Neural progenitor cell (in vitro differentiated cells): ENCODE measurements around the gene DUSP2. TPM values are rescaled to one million over a fixed set of nuclear protein-coding genes. Genes with fewer than 3 reads are reported as not detected.

ENCODE experiments used
- DNase-seq: peaks from one replicate; pipeline ENCODE4 v3.0.0-alpha.2; 2016; ENCODE audit warnings: low spot score
- H2AFZ ChIP-seq: fragments of 200-600 bp; sonication (generic); replicated peaks from 2 replicates; pipeline ENCODE4 v1.6.1; 2016; ENCODE audit warnings: antibody characterized with exemption
- H3F3A ChIP-seq: fragments of 200-600 bp; sonication (generic); 2 replicates; pipeline ENCODE4 v1.6.1; 2016; ENCODE audit warnings: antibody characterized with exemption, low read depth
- H3K27ac ChIP-seq: fragments of 200-600 bp; sonication (generic); 2 replicates; pipeline ENCODE4 v1.5.1; 2016; ENCODE audit warnings: mild to moderate bottlenecking
- H3K27me3 ChIP-seq: fragments of 200-600 bp; sonication (generic); 2 replicates; pipeline ENCODE4 v1.6.1; 2016; ENCODE audit warnings: mild to moderate bottlenecking, moderate library complexity
- H3K36me3 ChIP-seq: fragments of 200-600 bp; sonication (generic); 2 replicates; pipeline ENCODE4 v1.5.1; 2016
- H3K4me1 ChIP-seq: fragments of 200-600 bp; sonication (generic); 2 replicates; pipeline ENCODE4 v1.6.1; 2016; ENCODE audit warnings: mixed run types
- H3K4me2 ChIP-seq: fragments of 200-600 bp; sonication (generic); 2 replicates; pipeline ENCODE4 v1.6.1; 2016
- H3K4me3 ChIP-seq: fragments of 200-600 bp; sonication (generic); 2 replicates; pipeline ENCODE4 v1.5.1; 2016
- H3K79me2 ChIP-seq: fragments of 200-600 bp; sonication (generic); 2 replicates; pipeline ENCODE4 v1.6.1; 2016; ENCODE audit warnings: low read depth
- H3K9ac ChIP-seq: fragments of 200-600 bp; sonication (generic); 2 replicates; pipeline ENCODE4 v1.6.1; 2016
- H3K9me3 ChIP-seq: fragments of 200-600 bp; sonication (generic); 2 replicates; pipeline ENCODE4 v1.5.1; 2016; ENCODE audit warnings: low read depth
- H4K20me1 ChIP-seq: fragments of 200-600 bp; sonication (generic); 2 replicates; pipeline ENCODE4 v1.6.1; 2016; ENCODE audit warnings: low read depth
- H3K27ac Mint-ChIP-seq: 3 replicates; pipeline ENCODE4 v1.8.0; 2021; ENCODE audit warnings: mixed read lengths
- H3K27me3 Mint-ChIP-seq: 2 replicates; pipeline ENCODE4 v1.8.0; 2022; ENCODE audit warnings: low read depth, mild to moderate bottlenecking, inconsistent platforms, moderate library complexity, mixed read lengths; ENCODE audit not compliant: insufficient read depth
- H3K36me3 Mint-ChIP-seq: 3 replicates; pipeline ENCODE4 v1.8.0; 2021; ENCODE audit warnings: mixed read lengths
- H3K4me1 Mint-ChIP-seq: 3 replicates; pipeline ENCODE4 v1.8.0; 2021; ENCODE audit warnings: mixed read lengths
- H3K4me3 Mint-ChIP-seq: 3 replicates; pipeline ENCODE4 v1.8.0; 2021; ENCODE audit warnings: mild to moderate bottlenecking, moderate library complexity, mixed read lengths
- H3K9me3 Mint-ChIP-seq: 3 replicates; pipeline ENCODE4 v1.8.0; 2020; ENCODE audit warnings: mixed read lengths
- EZH2 ChIP-seq: fragments of 200-600 bp; sonication (generic); IDR thresholded peaks from 2 replicates; pipeline ENCODE4 v1.6.1; 2017; ENCODE audit warnings: antibody characterized with exemption, mild to moderate bottlenecking, moderate library complexity
- EZH2phosphoT487 ChIP-seq: fragments of 200-600 bp; sonication (generic); IDR thresholded peaks from 2 replicates; pipeline ENCODE4 v1.6.1; 2017; ENCODE audit warnings: antibody characterized with exemption
- total RNA-seq: library from RNA; depleted of rRNA; stranded (reverse); fragments of >200 nt; gene quantifications from 2 replicates; pipeline ENCODE4 v1.2.3, GENCODE V29; 2015; ENCODE audit warnings: low replicate concordance
- TF ChIP-seq, protein P1 (sequence below): fragments of 200-600 bp; sonication (generic); IDR thresholded peaks from 2 replicates; pipeline ENCODE4 v1.5.1; 2017; ENCODE audit warnings: antibody characterized with exemption, mild to moderate bottlenecking

The DUSP2 gene
- total RNA-seq, 1 donor from 2014 or later = not detected

- TF ChIP-seq EZH2 (no peak), EZH2phosphoT487 (no peak)
- TF ChIP-seq, protein P1, sequence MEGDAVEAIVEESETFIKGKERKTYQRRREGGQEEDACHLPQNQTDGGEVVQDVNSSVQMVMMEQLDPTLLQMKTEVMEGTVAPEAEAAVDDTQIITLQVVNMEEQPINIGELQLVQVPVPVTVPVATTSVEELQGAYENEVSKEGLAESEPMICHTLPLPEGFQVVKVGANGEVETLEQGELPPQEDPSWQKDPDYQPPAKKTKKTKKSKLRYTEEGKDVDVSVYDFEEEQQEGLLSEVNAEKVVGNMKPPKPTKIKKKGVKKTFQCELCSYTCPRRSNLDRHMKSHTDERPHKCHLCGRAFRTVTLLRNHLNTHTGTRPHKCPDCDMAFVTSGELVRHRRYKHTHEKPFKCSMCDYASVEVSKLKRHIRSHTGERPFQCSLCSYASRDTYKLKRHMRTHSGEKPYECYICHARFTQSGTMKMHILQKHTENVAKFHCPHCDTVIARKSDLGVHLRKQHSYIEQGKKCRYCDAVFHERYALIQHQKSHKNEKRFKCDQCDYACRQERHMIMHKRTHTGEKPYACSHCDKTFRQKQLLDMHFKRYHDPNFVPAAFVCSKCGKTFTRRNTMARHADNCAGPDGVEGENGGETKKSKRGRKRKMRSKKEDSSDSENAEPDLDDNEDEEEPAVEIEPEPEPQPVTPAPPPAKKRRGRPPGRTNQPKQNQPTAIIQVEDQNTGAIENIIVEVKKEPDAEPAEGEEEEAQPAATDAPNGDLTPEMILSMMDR = no peak
- Histone ChIP-seq H4K20me1 (no peaks in the 10 kb centered on the region), H3K4me3 (no peak overlapping the region), H3K4me2 (no peak overlapping the region), H3K9me3 (no peaks in the 10 kb centered on the region), H3K27ac (no peak overlapping the region), H3K4me1 (peaks cover 12% of the 10 kb centered on the region), H2AFZ (peak overlapping the region; percentile 87), H3K27me3 (no peaks in the 10 kb centered on the region), H3F3A (peaks cover 2% of the 10 kb centered on the region), H3K79me2 (no peaks in the 10 kb centered on the region), H3K9ac (no peak overlapping the region), H3K36me3 (no peaks in the 10 kb centered on the region)
- Mint-ChIP-seq H3K36me3 (no peaks in the 10 kb centered on the region), H3K4me3 (no peak overlapping the region), H3K9me3 (peaks cover 12% of the 10 kb centered on the region), H3K27ac (peak overlapping the region; percentile 92), H3K27me3 (peaks cover 7% of the 10 kb centered on the region), H3K4me1 (peaks cover 13% of the 10 kb centered on the region)
- DNase-seq = no peak
Observed at GRCh38 chr2:96103187-96103601, 42.0 kb downstream of the DUSP2 start.

- Histone ChIP-seq H3K4me3 (no peak overlapping the region), H3K27me3 (no peaks in the 10 kb centered on the region), H3K27ac (no peak overlapping the region), H3K9me3 (no peaks in the 10 kb centered on the region), H2AFZ (no peak overlapping the region), H3K79me2 (no peaks in the 10 kb centered on the region), H3K4me1 (peaks cover 6% of the 10 kb centered on the region), H3K9ac (no peak overlapping the region), H3K4me2 (no peak overlapping the region), H4K20me1 (no peaks in the 10 kb centered on the region), H3F3A (no peaks in the 10 kb centered on the region), H3K36me3 (no peaks in the 10 kb centered on the region)
- Mint-ChIP-seq H3K27me3 (peaks cover 5% of the 10 kb centered on the region), H3K36me3 (no peaks in the 10 kb centered on the region), H3K4me3 (no peak overlapping the region), H3K4me1 (peaks cover 8% of the 10 kb centered on the region), H3K27ac (no peak overlapping the region), H3K9me3 (peaks cover 12% of the 10 kb centered on the region)
- TF ChIP-seq EZH2 = no peak
- TF ChIP-seq EZH2phosphoT487 = no peak
- TF ChIP-seq, protein P1 = no peak
- no peak for DNase-seq
Observed at GRCh38 chr2:96102596-96103186, 42.5 kb downstream of the DUSP2 start.

- H3K9ac ChIP-seq = no peak overlapping the region
- no peaks in the 10 kb centered on the region for H4K20me1 ChIP-seq
- H3K27me3 Mint-ChIP-seq = peaks cover 3% of the 10 kb centered on the region
- H3K4me2 ChIP-seq = no peak overlapping the region
- peaks cover 4% of the 10 kb centered on the region for H3K4me1 ChIP-seq
- no peak for DNase-seq
- H3K36me3 ChIP-seq = no peaks in the 10 kb centered on the region
- H3K27me3 ChIP-seq = no peaks in the 10 kb centered on the region
- no peak overlapping the region for H3K4me3 ChIP-seq
- H3F3A ChIP-seq = no peaks in the 10 kb centered on the region
- H3K79me2 ChIP-seq = no peaks in the 10 kb centered on the region
- peak overlapping the region; percentile 86 for H2AFZ ChIP-seq
- peaks cover 7% of the 10 kb centered on the region for H3K4me1 Mint-ChIP-seq
- H3K36me3 Mint-ChIP-seq = no peaks in the 10 kb centered on the region
- TF ChIP-seq, protein P1 = no peak
- TF ChIP-seq EZH2 (no peak), EZH2phosphoT487 (no peak)
- H3K4me3 Mint-ChIP-seq = no peak overlapping the region
- no peak overlapping the region for H3K27ac ChIP-seq
- peak overlapping the region; percentile 37 for H3K27ac Mint-ChIP-seq
- no peaks in the 10 kb centered on the region for H3K9me3 ChIP-seq
- H3K9me3 Mint-ChIP-seq = peaks cover 12% of the 10 kb centered on the region
Observed at GRCh38 chr2:96100893-96101304, 44.3 kb downstream of the DUSP2 start.
